GM21447 (cell line): Measurements from ENCODE around the gene CAMTA1.
"Not testable (repeated sequence)": the region's sequence is repeated elsewhere in the genome, so short reads cannot be mapped to it uniquely, and the experiment has no call there.

Experiments
- ATAC-seq: cut with Tn5 transposase; IDR thresholded peaks from one replicate; pipeline ENCODE4 v1.9.1; 2021; ENCODE audit not compliant: unreplicated experiment

The CAMTA1 gene

DNA sequence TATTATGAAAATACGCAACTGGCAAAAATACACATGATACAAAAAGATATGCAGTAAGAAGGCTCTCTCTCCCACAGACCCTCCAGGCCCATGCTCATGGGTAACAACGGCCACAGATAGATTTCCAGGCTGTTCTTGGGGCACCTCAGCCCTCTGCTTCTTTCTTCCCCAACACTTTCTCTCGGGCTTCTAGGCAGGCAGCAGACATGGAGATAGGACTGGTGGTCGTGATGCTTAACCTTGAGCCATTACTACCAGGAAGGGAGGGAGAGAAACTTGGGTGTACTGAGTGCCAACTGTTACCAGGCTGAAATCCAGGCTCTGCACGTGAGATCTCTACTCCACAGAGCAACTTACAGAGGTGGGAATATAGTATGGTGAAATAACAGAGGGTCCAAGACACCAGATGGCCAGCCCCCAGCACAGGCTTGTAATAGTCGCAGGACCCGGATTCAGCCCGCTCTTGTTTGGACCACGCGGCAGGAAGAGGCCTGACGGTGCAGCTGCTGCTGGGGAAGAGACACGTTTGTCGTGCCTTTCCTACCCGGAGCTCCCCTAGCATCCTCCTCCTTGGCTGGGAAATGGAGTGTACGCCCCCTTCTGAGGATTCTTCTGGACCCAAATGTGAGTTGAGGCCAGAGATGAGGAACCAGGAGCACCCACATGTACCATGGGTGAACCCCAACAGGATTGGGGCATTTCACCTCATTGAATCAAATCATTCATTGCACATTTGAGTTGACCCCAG is 544.8 kb downstream of the CAMTA1 start:
- no peak for ATAC-seq

DNA sequence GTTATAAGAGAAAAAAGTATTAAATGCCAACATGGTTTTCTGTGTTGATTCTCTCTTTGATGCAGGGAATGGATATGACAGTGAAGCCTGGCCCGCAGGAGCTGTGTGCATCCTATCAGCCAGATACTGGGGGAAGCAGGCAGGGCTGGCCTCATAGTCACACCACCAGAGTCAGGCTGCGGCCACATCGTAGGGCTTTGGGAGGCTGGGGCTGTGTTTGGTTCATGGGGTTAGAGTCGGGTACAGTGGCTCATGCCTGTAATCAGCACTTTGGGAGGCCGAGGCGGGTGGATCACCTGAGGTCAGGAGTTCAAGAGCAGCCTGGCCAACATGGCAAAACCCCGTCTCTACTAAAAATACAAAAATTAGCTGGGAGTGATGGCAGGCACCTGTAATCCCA is 545.5 kb downstream of the CAMTA1 start:
- not testable (repeated sequence) for ATAC-seq

DNA sequence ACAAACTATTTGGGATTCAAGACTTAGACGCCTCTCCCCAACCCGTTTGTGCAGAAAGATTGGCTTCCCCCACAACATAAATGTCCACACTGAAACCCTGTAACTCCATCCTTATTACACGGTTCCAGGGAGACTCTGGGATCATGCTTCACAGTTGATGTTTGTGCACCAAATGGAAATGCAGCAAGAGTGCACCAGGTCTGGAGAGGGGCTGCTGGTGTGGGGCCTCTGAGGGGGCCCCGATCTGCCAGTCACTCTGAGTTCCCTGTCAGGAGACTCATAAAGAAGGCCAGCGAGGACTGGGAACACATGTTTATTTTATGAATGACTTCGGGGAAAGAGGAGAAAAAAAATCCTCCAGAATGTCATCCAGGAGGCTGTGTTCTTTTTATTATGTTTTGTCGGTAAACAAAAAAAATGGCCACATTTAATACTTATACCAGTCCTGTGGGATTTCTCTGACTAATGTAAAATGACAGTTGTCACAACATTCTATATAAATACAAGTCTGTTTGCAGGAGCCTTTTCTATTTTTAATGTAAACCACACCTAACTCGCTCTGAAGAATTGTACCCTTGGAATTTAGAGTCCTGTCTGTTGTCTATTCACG is 546.8 kb downstream of the CAMTA1 start:
- no peak for ATAC-seq

DNA sequence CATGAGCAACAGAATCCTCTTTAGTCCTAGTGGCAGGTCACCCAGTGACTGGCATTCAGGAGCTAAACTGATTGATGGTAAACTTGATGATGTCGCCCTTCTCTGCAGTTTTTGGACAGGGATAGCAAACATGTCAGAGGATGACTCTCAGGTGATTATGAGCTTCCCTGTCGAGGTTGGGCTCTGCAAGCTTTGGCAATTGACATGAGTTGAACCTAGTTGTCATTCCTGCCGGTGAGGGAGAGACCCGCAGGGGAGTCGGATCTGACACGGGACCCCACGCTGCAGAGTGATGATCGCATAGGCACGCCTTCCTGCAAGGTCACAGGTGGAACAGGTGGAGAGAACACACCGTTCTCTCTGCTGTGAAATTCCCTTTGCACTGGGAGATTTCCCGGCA is 547.8 kb downstream of the CAMTA1 start:
- ATAC-seq: no peak

DNA sequence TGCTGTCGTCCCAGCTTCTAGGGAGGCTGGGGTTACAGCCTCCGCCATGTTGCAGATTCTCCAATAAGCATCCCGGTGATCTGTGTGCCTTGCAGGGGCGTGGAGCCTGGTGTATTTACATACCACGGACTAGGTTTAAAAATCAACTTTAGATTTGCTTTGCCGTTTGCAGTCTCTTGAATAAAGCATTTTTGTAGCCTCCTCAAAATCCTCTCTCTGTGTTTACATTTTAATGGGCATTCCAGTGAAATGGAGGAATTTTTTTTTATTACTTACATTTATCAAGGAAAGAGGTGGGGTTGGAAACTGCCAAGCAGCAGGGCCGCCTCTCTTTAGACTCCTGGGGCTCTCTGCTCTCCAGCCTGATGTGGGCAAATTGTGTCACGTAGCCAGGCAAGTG is 548.4 kb downstream of the CAMTA1 start:
- ATAC-seq: no peak

DNA sequence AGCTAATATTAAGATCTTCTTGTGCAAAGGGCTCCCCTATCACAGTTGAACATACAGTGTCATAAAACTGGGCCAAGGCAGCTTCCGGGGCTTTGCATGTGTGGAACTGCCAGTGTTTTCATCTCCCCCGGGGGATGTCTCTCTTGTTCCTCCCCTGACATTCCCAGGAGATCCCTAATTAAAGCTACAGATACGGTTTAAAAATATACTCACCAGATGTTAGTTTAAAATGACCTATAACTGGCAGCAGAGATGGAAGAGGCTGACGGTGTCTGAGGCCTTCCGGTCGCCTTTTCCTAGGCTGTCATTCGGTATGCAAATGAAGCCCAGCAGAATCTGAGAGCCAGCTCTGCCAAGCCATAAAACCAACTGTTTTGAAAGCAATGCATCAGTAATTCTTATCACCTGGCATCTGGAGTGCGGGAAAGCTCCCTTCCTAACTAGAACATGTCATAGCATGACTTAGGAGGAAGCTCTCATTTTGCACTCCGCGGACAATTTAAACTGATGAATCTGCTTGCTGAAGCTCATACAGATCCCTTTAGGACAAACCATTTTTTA is 549.3 kb downstream of the CAMTA1 start:
- ATAC-seq: no peak

DNA sequence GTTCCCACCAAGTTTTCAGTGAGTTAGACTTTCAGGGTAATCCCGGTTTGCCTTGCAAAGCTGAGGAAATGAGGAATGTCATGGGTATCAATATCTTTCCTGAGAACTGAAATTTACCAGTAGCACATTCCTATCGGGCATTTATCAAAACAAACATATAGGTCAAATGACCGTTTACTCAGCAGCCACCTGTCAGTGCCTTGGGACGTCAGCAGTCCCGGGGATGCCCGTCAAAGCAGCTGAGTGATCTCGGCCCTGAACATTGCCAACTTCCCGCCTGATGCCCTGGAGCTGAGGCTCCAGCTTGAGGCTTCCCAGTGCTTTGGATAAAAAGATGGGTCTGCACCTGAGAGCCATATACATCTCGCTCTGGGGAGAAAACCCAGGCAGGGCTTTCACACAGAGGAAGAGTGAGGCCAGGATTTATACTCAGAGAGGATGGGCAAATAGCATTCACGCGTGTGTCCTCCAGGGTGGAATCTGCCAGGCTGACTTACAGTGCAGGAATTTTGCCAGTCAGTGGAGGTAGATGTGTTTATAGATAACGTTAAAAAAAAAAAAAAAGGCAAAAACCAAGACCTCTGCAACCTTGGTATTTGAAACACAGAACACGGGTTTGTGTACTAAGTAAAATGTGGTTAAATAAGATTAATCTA is 550.1 kb downstream of the CAMTA1 start:
- no peak for ATAC-seq

DNA sequence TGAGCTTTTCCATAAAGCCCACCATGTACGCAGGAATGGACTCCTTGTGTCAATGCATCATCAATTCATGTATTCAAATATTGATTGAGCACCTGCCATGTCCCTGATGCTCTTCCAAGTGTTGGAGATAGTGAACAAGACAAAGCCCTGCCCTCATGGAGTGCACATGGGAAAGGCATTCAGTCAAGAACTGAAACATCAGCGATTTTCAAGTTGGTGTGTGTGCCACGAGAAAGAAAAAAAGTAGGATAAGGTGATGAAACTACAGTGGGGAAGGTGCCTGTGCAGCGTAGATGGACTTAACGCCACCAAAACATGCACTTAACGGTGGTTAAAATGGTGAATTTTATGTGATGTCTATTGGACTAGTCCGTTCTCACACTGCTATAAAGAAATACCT is 553.2 kb downstream of the CAMTA1 start:
- no peak for ATAC-seq

DNA sequence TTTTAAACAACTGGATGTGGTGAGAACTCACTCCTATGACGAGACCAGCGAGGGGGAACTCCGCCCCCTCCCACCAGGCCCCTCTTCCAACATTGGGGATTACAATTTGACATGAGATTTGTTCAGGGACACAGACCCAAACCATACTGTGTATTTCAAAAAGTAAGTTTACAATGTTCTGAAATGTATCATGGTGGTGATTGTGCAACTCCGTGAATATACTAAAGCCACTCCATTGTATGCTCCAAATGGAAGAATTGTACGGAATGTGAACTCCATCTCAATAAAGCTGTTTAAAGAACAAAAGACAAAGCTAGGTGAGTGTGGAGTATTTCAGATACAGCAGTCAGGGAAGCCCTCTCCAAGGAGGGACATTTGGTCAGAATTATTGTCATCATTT is 553.8 kb downstream of the CAMTA1 start:
- ATAC-seq: no peak

DNA sequence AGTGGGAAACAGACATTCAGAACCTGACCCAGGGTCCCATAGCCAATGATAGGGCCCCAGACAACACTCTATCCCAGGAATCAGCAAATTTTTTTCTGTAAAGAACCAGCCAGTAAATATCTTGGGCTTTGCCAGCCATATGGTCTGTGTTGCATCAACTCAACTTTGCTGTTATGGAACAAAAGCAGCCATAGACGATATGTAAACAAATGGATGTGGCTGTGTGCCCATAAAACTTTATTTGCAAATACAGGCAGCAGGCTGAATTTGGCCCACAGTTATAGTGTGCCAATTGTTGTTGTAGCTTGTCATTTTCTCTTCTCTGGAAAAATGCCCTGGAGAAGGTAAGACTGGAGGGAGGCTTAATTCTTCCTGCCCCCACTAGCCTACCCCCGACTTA is 554.7 kb downstream of the CAMTA1 start:
- no peak for ATAC-seq

DNA sequence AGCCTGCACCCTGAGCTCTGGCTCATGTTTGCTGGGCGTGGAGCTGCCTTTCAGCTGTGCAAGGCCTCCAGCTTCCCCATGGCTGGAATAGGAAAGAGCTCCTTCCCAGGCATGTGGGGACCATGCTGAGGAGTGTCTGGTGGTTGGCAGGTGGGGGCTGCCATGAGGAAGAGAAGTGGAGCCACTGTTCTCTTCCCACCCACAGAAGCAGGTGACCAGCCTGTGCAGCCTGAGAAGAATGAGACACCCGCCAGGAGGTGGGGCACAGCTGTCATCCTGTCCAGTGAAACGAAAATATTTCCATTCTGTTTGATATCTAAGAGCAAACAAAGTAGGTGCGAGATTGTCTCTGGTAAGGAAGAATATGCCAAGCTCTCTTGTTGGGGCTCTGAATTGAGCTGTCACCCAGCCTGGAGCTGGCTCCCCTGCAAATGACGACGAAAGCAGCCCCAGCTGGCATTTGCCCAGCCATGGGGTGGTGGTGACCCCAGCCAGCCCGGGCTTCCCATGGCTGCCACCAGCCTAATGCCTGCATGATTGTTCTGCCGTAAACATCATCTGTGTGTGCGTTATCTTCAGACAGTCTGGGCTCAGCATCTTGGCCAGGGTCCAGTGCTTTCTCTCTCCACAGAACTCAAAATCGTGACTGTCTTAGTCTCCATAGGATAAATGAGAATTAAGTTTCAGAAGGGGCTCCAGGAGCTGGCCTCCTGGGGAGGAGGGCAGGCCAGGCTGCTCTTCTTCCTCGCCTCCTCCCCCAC is 556.1 kb downstream of the CAMTA1 start:
- ATAC-seq: no peak

DNA sequence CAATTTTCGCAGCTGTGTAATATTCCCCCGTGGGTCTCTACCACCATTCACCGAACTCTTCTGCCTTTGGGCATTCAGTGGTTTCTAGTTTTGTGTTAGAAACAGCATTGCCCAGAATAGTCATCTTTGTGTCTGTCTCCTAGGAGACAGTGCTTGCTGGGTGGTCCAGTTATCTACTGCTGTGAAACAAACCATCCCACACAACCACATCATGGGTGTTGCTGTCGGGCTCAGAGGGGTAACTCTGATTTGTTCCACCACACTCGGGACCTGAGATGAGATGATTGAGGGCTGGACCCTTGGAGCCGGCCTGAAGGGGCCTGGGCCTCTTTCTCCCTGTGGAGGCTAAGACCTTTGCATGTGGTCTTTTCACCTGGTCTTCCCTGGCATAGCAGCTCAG is 558.6 kb downstream of the CAMTA1 start:
- no peak for ATAC-seq

DNA sequence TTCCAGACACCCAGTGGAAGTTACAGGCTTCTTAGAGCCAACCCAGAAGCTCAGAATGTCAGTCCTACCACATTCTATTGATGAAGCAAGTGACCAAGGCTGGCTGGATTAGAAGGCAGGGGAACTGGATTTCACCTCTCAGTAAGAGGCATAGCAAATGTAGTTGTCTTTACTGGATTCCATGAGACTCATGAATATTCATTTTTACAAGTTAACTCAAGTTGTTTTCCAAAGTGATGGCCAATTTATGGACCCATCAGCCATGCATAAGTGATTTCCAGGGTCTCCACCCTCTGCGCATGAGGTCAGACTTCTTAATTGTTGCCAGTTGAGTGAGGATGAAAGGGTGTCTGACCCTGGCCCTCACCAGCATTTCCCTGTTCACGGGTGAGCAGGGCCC is 559.0 kb downstream of the CAMTA1 start:
- no peak for ATAC-seq

DNA sequence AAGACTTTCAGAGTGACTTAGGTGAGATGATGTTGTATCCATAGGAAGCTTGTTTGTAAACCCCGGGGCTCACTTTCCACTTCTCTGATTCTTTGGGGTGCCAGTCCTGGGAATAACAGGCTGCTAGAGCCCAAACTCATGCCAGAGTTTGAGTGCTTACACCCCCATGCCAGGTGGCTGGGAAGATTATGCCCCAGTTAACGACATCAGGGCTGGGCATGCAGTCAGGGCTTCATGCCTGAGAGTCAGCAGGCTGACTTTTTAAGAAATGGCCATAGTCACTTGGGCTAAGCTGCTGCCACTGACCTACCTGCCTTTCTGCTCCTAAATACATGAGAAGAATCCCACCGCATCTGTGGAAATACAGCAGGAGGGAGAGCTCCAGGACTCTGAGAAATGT is 560.3 kb downstream of the CAMTA1 start:
- ATAC-seq: no peak

DNA sequence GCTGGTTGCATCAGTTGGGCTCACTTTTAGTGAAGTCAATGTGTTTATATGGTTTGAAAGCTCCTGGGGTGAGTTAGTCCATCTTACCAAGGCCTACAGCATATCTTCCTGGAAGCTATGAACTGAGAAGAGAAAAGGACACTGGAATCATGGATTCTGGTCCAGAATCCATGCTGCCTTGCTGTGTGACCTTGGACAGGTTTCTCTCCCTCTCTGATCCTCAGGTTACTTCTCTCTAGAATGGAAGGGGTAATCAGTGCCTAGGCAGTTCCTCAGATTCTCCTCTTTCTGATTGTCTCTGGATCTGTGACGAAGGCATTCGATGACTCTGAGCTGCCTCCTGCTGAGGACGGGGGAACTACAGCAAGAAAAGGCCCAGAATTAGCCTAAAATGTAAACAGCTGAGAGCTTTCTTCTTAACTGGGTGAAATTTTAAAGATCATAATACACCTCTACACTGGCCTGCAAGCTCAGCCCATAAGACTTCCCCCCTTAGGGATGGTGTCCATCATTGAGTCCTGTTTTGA is 560.9 kb downstream of the CAMTA1 start:
- ATAC-seq: no peak

DNA sequence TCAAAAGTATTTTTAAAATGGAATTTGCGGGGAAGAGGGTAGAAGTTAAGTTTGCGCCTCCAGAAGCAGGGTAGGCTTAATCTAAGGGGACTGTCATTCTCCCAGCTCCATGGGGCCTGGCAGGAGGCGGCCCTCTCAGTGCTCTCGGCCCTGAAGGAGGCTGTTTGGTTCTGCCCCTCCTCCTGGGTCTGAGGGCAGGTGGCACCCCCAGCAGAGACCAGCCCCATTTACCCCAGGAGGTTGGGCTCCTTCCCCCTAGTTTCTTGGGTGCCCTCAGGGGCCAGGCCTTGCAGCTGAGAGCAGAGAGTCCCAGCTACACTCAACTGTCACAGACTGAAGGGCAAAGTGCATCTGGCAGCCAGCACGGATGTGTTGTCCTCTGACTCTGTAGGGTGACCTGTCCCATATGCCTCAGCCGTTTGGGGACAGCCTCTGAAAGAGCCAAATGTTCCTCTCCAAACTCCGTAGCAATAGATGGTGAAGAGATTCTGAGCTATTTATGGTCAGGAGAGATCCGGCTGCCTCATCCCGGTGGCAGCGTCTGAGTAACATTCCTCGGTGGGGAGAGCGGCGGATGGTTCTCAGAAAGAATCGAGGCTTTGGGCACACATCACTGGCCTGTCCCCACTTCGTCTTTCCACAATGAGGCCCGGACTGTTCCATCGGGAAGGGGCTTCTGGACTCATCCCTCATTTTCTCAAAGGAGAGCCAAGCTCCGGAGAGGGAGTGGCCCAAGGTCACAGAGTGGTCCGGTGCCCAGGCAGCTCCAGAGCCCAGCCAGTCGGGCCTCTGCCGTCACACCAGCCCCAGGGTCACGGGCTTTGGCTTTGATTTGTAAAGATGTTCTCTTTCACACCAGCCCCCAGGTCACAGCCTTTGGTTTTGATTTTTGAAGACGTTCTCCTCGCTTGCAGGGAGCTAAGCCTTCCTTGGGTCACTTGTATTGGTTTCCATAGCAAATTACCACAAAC is 561.6 kb downstream of the CAMTA1 start:
- no peak for ATAC-seq

DNA sequence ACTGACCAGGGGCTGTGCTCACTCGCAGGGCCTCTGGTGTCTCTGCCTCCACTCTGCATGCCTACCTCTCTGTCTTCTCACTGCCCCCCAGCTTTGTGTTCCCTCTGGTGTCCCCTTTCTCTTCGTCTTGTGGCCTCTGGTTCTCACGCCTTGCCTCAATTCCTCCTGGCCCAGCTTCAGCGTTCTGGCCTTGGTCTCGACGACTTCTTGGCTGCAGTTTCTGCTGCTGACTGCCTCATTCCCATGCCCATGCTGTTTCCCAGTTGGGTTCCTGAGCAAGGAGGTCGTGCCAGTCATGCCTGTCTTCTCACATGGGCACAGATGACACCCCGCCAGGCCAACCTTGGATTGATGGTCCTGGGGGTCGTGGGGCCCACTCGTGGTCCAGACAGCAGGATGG is 562.8 kb downstream of the CAMTA1 start:
- no peak for ATAC-seq

DNA sequence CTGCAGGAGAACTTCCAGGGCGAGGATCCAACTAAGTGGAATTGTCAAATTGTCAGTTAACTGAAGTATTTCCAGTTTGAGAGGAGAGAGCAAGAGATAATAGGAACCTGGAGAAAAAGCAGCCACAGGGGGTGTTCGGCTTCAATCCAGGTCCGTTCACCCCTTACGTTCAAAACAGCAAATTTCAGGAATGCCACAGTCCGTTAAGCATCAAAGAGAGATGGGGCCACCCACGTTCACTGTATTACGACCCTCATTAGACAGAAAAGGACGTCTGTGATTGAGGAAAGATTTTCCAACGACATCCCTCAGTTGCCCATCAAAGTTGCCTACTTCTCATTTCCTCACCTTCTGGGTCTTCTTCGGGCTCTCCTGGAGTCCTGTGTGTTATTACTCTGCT is 563.3 kb downstream of the CAMTA1 start:
- no peak for ATAC-seq

DNA sequence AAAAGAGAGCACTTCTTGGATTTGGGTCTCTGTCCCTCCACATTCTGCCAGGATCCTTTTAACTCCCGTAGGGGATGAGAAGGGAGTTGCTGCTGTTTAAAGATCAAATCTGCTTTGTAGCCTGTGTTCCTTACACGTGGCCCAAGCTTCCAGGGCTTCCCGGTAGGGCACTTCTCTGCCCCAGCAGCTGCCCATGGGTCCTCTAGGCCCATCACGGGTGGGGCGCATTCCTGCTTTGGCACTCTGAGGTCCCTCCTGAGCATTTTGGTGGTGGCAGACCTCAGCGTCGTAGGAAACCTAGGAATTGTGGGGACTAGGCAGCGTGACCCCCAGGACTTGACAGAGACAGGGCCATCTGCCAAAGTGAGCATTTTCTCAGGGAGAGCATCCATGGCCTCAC is 565.5 kb downstream of the CAMTA1 start:
- no peak for ATAC-seq

DNA sequence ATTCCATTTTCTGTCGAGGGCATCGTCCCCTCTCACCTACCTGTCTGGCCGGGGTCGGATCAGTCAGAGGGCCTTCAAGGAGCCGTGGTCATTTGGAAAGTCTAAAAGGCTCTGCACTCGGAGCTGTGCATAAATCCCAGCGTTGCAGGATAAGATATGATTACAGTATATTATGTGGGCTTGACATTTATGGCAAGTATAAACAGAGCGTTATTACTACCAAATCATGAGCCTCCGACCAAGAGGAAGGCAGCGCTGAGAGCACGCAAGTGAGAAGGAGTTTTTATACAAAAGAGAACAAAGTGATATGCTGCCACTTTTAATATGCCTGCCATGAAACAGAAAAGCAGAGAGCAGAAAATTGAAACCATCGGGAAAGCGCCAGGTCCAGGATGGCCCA is 566.4 kb downstream of the CAMTA1 start:
- no peak for ATAC-seq
